HepG2 (cell line): Measurements from ENCODE around the gene DNPH1.

Experiments
- CTCF ChIP-seq: sonication (generic); formaldehyde crosslinking; IDR thresholded peaks from 2 replicates; pipeline ENCODE4 v1.5.0; 2020; ENCODE audit warnings: mild to moderate bottlenecking, missing genetic modification reagents, moderate library complexity
- HCFC1 ChIP-seq: fragments of 150-350 bp; IDR thresholded peaks from 2 replicates; pipeline ENCODE4 v1.6.1; 2014; ENCODE audit warnings: low read depth, low read length
- RAD21 ChIP-seq: fragments of 450-650 bp; formaldehyde crosslinking; IDR thresholded peaks from 2 replicates; pipeline ENCODE4 v1.5.0; 2020; ENCODE audit warnings: mild to moderate bottlenecking
- RFXAP ChIP-seq: sonication (generic); formaldehyde crosslinking; IDR thresholded peaks from 2 replicates; pipeline ENCODE4 v1.4.0; 2020; ENCODE audit warnings: missing genetic modification reagents, borderline replicate concordance
- SMC3 ChIP-seq: IDR thresholded peaks from 2 replicates; pipeline ENCODE4 v1.6.1; 2011; ENCODE audit warnings: low read length, improper control_type of control experiment
- STAG1 ChIP-seq: sonication (generic); formaldehyde crosslinking; IDR thresholded peaks from 2 replicates; pipeline ENCODE4 v1.4.0; 2020; ENCODE audit warnings: missing genetic modification reagents
- SUZ12 ChIP-seq: fragments of 150-350 bp; IDR thresholded peaks from 2 replicates; pipeline ENCODE4 v1.6.1; 2014; ENCODE audit warnings: low read depth, low read length
- YY1 ChIP-seq: IDR thresholded peaks from 2 replicates; pipeline ENCODE4 v1.6.1; 2011; ENCODE audit warnings: low read length, low read depth, moderate library complexity, mild to moderate bottlenecking; ENCODE audit not compliant: insufficient read depth, insufficient replicate concordance
- TF ChIP-seq, protein P1 (sequence below): IDR thresholded peaks from 2 replicates; pipeline ENCODE4 v1.6.1; 2018; ENCODE audit warnings: missing genetic modification reagents, mild to moderate bottlenecking, missing compliant biosample characterization
- TF ChIP-seq, protein P2 (sequence below): sonication (generic); formaldehyde crosslinking; IDR thresholded peaks from 2 replicates; pipeline ENCODE4 v1.4.0; 2020; ENCODE audit warnings: missing genetic modification reagents

DNA sequence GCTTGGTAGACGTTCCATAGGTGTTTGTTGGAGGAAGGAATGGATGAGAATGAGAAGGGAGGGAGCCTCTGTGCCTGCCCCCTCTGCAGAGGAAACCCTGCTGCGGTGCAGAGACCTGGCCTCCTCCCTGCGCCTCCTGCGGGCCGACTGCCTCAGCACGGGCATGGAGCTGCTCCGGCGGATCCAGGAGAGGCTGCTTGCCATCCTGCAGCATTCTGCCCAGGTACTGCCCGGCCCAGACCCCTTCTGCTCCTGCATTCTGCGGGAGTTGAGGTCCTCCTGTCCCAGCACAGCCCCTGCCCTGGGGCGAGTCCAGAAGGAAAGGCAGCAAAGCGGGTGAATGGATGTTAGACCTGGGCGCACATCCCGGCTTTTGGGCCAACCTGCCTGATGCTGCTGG is 6.1 kb downstream of the DNPH1 start:
- TF ChIP-seq SUZ12 (no peak), YY1 (no peak), RAD21 (CRISPR knock-in tag) (no peak), SMC3 (no peak), RFXAP (CRISPR knock-in tag) (no peak), STAG1 (no peak), HCFC1 (no peak), CTCF (CRISPR knock-in tag) (no peak)
- TF ChIP-seq, protein P1, sequence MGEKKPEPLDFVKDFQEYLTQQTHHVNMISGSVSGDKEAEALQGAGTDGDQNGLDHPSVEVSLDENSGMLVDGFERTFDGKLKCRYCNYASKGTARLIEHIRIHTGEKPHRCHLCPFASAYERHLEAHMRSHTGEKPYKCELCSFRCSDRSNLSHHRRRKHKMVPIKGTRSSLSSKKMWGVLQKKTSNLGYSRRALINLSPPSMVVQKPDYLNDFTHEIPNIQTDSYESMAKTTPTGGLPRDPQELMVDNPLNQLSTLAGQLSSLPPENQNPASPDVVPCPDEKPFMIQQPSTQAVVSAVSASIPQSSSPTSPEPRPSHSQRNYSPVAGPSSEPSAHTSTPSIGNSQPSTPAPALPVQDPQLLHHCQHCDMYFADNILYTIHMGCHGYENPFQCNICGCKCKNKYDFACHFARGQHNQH: no peak
- TF ChIP-seq, protein P2, sequence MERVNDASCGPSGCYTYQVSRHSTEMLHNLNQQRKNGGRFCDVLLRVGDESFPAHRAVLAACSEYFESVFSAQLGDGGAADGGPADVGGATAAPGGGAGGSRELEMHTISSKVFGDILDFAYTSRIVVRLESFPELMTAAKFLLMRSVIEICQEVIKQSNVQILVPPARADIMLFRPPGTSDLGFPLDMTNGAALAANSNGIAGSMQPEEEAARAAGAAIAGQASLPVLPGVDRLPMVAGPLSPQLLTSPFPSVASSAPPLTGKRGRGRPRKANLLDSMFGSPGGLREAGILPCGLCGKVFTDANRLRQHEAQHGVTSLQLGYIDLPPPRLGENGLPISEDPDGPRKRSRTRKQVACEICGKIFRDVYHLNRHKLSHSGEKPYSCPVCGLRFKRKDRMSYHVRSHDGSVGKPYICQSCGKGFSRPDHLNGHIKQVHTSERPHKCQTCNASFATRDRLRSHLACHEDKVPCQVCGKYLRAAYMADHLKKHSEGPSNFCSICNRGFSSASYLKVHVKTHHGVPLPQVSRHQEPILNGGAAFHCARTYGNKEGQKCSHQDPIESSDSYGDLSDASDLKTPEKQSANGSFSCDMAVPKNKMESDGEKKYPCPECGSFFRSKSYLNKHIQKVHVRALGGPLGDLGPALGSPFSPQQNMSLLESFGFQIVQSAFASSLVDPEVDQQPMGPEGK (CRISPR knock-in tag): no peak
